ENCODE results near the gene DNAJA4. TPM values are rescaled to one million over a fixed set of nuclear protein-coding genes. Genes with fewer than 3 reads are reported as not detected.
A peak's percentile ranks its signal among the peaks of the same experiment; 100 is the strongest.

Gene DNAJA4
- total and polyA plus RNA-seq, 2 of the 13 experiments (the other 11 are each of a cell fraction or from before 2014, with no cell fraction given): not detected

GRCh38 chr15:78320183-78320582, 55.8 kb downstream of the DNAJA4 start (continued):
- TF ChIP-seq CENPBD1 (CRISPR knock-in tag; IDR thresholded peaks at IDR 0.05; ENCODE audit: borderline replicate concordance, low read depth): no peak
- TF ChIP-seq SALL1 (CRISPR knock-in tag; IDR thresholded peaks at IDR 0.05): no peak
- no peak for TF ChIP-seq ZNF891 (CRISPR knock-in tag; IDR thresholded peaks at IDR 0.05)
- no peak for TF ChIP-seq U2AF1 (optimal IDR thresholded peaks at IDR 0.05; ENCODE audit: low read depth, low read length)
- TF ChIP-seq IRF1 (CRISPR knock-in tag; IDR thresholded peaks at IDR 0.05; ENCODE audit: low read depth): no peak
- no peak for TF ChIP-seq ZNF83 (CRISPR knock-in tag; IDR thresholded peaks at IDR 0.05; ENCODE audit: borderline replicate concordance)
- no peak for TF ChIP-seq HNF4G (IDR thresholded peaks at IDR 0.05; ENCODE audit: borderline replicate concordance, low read depth, low read length)
- TF ChIP-seq HNF4G (CRISPR knock-in tag; IDR thresholded peaks at IDR 0.05; ENCODE audit: borderline replicate concordance, low read depth): no peak

- FAIRE-seq: no peak
- Histone ChIP-seq H2AFZ (ENCODE audit: low read length) (no peak overlapping the region), H3K27me3 (ENCODE audit: control insufficient read depth in 1 of 2, insufficient read depth in 2 of 2, low read length in 2 of 2) (peaks cover 4 to 35% of the 10 kb centered on the region in 2 experiments; a peak in 4 of 5 replicates), H3K4me3 (replicated peaks in 1 of 3; ENCODE audit: insufficient read depth in 1 of 3, low read depth in 2 of 3, low read length in 3 of 3) (no peak overlapping the region), H3K79me2 (ENCODE audit: insufficient read depth, low read length) (no peaks in the 10 kb centered on the region), H3K9ac (ENCODE audit: insufficient read depth, low read depth, low read length) (no peak overlapping the region), H3K9me3 (ENCODE audit: low read length) (no peaks in the 10 kb centered on the region), H3K27ac (ENCODE audit: extremely low read length, insufficient read depth, low read length) (no peak overlapping the region), H3K36me3 (replicated peaks in 1 of 2; ENCODE audit: control insufficient read depth in 1 of 2, insufficient read depth in 2 of 2, low read length in 2 of 2) (no peaks in the 10 kb centered on the region), H3K4me2 (ENCODE audit: low read depth, low read length) (no peak overlapping the region), H4K20me1 (ENCODE audit: insufficient read depth, low read length) (no peaks in the 10 kb centered on the region), H3K4me1 (ENCODE audit: insufficient read depth, low read length) (0 out of 2 replicates have a peak, but pooled peaks cover 6% of the 10 kb centered on the region)
- peak; percentile 21; the same call in 1 of the 3 replicates for ATAC-seq
- POLR2A ChIA-PET: interaction anchor here (1.2 to 1.4 kb wide), 3 partner anchors 22 to 117 kb away, joined by 3 to 4 read pairs (median 3); partner anchors contain the start of genes IREB2 and SKIC8
- no peak for DNase-seq (ENCODE audit: low spot score)
- no TSS peak for BruUV-seq (replicated peaks)
- 48% methylated on average over 5 of the region's 17 CpGs for WGBS (ENCODE audit: low lambda C conversion rate)
- intact Hi-C loops (cut with micrococcal nuclease; ENCODE audit: unreplicated experiment) (no loop called here), in situ Hi-C loops (cut with HindIII; ENCODE audit: extremely low pct_ligation_motif_present, low pct_unique_long_range_greater_than_20kb) (no loop called here)
- TF ChIP-seq ZNF446 (CRISPR knock-in tag; IDR thresholded peaks at IDR 0.05): no peak
- TF ChIP-seq DZIP1 (CRISPR knock-in tag; IDR thresholded peaks at IDR 0.05): no peak
- no peak for TF ChIP-seq ZNF17 (CRISPR knock-in tag; IDR thresholded peaks at IDR 0.05)
- CTCF ChIA-PET (ENCODE audit: low intra/inter-chr PET ratio, low total read pairs): no interaction called here
Measured at GRCh38 chr15:78321041-78321570, 56.7 kb downstream of the DNAJA4 start.

Data from HepG2 (cell line).